ENCODE data around the gene TOX2.

TOX2 gene

DNA sequence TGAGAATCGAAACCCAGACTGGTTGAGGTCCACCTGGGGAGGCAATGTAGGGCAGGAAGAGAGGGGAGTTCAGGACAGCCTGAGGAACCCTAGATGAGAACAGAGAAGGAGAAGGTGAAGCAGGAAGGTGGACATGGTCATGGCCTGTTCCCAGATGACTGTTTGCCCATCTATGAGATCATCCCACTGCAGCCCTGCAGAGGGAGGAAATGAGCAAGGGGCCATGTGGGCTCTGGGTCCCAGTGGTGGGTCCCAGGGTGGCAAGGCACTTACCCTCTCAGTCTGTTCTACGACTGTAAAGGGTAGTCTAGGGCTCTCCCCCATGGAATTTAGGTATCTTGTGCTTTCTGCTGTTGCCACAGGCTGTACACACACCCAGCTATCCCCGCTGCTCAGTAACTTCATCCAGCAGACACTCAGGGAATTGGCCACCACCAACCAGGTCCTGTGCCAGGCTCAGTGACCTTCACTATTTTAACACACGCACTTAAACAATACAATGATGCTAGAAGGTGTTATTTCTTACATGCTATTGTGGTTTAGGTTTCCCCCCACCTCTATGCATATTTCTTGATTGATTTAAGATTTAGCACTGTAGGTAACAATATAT is 89.8 kb downstream of the TOX2 start:
- no peak for DNase-seq

DNA sequence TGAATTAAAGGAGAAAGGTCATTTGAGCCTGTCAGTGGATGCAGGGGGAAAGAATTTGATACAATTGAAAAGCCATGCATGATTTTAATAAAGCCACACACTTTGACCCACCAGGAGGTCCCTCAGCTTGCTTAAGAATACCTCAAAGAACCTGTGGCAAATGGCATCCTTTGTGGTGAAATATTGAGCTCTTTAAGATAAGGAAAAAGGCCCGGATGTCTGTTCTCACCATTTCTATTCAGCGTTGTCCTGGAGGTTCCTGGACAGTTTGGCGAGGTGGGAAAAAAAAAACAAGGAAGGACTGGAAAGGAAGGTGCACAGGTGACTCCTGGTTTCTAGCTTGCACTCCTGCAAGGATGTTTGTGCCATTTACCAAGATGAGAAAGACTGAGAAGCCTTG is 91.0 kb downstream of the TOX2 start:
- no peak for DNase-seq

DNA sequence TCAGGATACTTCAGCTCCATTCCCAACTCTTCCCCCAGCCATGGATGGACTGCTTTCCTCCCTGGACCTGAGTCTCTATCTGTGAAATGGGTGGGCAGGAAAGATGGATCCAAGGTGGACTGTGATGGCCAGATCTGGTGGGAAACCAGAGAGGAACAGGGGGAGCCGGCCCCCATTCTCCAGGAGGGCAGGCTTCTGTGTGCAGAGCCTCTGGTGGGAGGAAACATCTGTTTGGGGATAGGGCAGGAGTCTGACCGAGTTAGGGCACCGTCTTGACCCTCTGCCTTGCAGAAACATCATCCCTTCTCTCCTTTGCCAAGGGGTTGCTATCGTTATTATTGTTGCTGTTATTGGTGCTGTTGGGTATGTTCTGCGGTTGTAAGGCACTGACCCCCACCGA is 91.5 kb downstream of the TOX2 start:
- no peak for DNase-seq

DNA sequence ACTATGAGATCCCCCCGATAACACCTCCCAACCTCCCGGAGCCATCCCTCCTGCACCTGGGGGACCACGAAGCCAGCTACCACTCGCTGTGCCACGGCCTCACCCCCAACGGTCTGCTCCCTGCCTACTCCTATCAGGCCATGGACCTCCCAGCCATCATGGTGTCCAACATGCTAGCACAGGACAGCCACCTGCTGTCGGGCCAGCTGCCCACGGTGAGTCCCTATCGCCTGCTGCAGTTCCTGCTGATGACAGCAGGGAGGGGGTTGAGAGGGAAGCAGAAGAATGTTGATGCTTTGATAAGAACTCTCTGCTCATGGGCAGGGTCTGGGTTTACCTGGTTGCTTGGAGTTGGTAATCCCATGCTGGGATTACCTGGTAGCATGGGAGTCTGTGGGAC is 91.9 kb downstream of the TOX2 start:
- no peak for DNase-seq

DNA sequence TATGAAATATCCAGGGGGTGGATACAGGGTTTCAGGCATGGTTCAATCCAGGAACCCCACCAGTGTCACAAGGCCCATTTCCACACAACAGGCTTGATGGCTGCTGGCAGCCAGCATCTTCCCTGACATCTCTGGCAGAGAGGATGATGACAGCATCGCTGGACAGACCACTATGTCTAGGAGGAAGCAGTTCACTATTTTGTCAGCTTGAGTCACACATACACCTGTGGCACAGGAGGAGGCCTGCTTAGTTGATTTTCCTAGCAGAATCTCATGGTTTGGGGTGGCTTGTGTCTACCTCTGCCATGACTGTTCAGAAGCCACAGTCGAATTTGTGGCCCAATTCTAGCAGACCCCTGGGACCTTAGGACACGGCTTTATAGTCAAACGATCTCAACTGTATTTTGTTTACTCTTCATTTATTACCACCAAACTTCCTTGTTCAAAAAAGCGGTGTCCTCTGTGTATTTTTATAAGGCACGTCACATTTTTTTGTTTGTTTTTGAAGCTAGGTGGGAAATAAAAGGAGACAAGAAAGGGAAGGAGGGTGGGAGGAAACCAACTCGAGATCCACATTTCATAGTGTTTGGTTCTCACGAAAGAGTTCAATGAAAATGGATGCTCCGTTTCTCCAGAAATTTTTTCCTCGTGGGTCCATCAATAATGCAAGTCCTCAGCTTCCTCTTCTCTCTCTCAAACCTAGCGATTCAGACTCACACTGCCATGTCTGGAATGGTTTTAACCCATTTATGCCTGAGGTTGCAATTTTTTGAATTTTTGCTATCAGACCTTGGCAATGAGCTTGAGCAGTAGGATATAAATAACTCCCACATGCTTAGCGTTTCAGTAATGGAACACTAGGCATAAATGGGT is 94.4 kb downstream of the TOX2 start:
- DNase-seq: no peak

DNA sequence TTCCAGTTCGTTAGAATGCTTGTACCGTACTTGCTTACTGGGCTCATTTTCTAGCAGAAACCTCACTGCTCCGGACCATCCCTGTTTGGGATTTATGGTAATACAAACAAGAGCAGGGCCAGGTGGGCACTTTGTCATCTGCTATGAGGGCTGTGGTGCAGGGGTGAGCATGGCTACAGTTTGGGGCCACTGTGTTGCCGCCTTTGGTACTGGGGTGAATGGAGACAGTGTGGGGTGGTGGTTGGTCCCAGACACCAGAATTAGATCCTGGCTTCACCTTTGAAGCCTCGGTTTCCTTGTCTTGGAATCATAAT is 95.0 kb downstream of the TOX2 start:
- no peak for DNase-seq

DNA sequence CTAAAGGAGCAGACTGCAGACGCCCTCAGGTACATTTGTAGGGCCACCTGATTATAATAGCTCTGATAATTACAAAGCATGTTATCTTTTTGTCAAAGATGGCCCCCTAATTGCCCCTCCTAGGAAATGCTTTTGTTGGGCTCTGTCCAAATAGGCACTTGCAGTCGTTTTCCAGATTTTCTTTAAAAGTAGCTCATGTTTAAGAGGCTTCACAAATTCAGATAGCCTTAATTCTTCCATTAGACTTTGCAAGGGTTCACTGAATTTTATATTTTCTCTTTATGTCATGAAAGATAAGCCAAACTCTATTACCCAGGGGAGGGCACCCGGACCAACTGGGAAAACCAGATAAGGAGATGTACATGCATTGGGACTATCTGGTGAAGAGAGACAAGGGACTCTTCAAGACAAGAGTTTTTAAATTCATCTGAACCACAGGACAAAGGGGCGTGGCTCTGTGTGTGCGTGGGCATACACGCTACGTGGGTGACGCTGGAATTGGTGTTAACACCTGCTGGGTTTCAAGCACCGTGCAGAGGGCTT is 95.6 kb downstream of the TOX2 start:
- DNase-seq: no peak

DNA sequence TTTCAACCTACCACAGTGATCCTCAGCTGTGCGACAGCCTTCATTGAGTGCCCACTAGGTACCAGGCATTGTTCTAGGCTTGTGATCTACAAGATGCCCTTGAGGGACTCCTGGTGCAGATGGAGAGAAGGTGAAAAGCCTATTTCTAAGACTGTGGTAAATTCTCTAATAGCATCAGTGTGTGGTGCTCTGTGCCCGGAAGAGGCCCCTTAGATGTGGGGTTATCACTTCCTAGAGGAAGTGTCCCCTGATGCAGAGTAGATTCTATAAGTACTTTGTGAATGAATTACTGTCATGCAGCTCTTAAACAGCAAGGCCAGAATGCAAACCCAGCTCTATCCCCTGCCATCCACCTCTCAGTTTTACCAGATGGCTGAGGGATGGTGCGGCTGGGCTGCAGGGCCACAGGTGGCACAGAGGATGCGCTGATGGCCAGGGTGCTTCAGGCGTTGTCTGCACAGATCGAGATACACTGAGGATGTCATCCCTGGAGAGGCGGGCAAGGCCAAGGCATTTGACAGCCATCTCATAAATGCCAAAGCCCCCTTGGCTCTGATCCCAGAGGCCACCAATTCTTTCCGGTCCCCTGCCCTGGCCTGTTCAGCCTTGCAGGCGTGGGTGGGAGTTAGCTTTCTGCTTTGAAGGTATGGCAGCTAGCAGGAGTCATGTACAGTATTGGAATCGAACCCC is 96.7 kb downstream of the TOX2 start:
- no peak for DNase-seq

DNA sequence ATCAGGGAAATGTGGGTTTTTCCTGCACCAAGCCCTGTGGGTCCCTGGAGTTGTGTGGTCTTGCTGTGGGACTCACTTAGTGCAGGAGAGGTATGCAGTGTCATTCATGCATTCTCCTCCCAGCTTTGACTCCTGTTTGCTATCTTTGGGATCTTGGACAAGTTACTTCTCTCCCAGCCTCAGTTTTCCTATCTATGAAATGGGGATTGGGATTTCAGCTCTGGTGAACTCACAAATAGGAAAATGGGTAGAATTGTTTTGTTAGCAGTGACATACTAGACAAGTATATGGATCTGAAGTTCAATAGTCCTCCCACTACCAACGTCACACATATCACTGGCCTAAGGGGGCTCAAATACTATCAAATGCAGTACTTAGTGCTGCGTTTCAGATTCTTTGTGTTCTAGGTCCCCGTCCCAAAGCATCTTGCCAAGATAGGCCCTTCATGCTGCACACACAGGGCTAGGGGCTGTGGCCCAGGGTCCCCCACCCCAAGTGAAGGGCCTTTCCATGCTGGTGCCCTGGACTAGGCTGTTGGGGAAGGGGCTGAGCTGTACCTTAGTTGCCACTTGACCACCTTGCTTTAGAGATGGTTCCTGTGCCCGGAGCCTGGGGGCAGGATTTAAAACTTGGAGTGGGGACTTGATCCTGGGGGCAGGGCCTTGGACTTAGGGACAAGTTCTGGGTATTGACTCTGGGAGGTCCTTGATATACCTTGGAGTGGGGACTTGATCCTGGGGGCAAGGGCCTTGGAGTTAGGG is 98.0 kb downstream of the TOX2 start:
- DNase-seq: no peak

DNA sequence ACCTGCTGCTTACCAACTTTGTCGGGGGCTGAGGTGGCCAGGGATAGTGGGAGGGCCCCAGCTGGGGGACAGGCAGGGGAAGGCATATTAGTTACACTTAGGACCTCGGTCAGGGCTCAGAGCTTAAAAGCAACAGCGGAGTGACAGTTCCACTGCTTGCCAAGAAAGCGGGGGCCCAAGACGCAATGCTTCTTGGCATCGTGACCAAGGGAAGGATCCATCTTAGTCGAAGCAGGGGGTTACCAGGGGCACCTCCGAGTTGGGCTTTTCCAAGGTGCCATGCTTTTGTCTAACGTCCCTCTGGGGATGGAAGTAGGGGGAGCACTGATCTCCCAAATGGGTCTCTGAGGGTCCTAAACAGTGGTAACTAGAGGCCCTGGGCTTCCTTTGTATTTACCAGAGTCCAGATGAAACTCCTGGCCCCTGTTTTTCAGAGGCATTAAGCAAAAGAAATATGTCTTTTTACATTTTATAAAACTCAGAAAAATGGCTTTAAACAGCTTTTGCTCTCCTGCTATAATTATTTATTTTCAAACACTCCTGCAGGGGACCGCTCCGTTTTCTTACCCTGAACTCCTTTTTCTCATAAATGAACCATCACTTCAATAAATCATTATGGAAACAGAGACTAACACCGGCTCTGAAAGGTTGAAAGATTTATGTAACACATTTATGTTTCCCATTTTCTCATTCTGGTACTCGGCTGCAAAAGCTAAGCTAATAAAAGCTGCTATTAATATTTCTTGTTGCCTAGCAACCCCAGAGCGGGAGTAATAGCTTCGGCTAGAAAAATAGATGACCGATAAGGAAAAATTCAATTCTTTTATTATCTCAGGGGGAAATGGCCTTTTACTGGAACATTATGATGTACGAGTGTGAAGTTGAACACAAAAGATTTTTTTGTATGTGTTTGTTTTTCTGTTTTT is 100.4 kb downstream of the TOX2 start:
- no peak for DNase-seq

DNA sequence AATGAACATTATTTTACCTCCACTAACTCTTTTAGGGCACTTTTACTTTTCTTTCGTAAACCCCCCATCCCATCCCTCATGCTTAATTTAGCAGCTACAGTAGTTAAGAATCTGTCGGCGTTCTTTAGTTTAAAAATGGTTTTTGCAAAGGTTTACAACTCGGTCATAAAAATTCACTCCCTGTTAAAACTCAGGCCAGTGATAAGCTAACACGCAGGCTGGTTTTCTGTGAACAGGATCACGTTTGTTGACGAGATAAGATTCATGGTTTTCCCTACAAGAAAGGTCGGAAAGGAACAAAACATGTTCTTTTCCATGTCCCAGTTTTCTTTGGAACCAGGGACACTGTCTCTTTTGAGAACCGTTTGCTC is 101.1 kb downstream of the TOX2 start:
- DNase-seq: no peak

DNA sequence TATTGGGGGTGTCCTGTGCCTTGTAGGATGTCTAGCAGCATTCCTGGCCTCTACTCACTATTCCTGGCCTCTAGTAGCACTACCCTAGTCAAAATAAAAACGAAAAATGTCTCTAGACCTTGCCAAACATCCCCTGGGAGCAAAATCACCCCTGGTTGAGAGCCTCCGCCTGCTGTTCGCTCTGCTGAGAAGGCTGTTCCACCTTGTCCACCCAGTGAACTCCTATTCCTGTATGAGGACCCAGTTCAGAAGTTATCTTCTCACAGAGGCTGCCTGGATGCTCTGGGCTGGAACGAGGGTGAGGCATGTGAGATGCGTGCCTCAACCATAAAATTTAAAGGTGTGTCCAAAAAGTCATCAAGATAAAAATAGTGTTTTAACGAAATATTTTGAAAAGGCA is 101.9 kb downstream of the TOX2 start:
- DNase-seq: no peak

DNA sequence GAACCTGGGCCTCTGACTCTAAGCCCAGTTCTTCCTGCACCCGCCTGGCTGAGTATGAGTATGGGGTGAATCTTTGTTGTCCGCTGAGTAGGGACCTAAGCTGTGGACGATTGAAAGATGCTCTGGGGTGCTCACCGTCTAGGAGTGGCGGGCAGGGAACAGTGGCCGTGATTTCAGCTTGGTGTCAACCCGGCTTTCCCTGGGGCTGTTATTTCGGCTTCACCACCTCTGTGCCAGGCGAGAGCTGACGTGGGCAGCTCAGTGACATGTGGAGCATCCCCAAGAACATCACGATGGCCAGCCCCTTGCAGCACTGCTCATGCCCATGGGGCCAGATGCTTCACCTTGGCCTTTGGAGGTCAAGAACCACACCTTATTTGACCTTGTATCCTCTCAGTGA is 102.6 kb downstream of the TOX2 start:
- no peak for DNase-seq

DNA sequence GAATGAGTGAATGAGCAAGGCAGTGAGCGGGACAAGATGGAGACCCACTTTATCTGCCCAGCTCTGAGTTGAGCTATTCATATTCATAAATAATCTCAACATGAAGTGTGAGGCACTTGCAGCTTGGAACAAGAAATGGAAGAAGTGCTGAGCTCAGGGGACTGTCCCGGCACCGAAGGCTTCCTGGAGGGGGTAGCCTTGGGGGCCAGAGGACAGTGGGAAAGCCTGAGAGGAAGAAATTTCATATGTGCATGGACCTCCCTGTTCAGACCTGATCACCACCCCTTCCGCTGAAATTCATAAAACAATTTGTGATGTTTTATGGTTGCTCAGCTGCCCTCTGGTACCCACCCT is 103.2 kb downstream of the TOX2 start:
- DNase-seq: no peak

DNA sequence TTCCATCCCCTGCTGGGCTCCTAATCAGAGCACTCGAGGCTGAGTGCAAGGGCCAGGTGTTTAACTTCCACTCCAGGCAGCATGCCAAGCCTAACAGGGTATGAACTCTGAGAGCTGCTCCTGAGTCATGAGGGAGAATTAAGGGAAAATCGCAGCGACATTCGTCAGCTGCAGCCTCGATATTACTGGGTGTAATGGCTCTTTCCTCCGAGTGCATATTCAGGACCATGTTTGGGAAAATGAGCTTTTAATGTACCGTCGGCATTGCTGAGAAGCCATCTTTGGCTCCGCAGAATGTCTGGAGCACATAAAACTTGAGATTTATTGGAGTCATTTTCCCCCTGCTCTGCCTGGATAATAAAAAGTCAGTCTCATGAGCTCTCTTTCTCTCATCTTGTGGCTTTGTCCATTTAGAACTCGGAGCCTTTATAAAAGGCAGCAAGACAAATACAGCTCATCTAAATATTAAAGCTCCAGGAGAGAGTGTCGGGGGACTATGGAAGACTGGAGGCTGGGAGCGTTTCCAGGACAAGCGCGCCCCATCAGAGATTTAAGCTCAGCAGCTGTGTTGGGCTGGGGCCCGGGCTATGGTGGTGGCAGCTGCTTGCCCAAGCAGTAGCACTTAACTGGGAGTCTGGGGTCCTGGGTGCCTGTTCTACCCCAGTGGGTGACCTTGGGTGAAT is 103.7 kb downstream of the TOX2 start:
- DNase-seq: no peak

DNA sequence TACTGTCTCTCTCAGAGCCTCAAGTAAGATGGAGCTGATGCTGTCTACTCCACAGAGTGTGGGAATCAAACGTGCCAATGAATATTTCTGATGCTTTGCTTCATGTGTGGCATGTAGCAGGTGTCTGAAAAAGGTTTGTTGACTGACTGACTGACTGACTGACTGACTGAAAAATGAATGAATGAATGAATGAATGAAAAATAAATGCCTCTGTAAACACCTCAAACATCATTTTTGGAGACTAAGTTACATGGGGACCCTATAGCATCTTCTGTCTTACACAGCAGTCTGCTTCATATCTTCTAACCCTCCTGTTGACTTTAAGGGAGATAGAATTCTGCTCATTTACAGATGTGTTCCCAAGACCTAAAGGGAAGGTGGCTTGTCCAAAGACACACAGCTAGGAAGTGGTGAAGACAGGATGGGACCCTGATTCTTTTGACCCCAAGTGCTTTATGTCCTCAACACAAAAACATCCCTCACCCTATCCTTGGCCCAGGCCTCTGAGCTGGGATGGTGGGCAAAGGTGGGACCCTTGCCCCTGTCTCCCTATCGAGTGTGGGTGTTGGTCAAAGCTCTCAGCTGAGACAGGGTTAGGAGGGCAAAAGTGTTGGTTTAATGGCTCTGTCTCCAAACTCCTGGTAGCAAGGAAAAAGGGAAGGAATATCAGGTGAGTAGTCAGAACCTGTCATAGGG is 104.4 kb downstream of the TOX2 start:
- no peak for DNase-seq

DNA sequence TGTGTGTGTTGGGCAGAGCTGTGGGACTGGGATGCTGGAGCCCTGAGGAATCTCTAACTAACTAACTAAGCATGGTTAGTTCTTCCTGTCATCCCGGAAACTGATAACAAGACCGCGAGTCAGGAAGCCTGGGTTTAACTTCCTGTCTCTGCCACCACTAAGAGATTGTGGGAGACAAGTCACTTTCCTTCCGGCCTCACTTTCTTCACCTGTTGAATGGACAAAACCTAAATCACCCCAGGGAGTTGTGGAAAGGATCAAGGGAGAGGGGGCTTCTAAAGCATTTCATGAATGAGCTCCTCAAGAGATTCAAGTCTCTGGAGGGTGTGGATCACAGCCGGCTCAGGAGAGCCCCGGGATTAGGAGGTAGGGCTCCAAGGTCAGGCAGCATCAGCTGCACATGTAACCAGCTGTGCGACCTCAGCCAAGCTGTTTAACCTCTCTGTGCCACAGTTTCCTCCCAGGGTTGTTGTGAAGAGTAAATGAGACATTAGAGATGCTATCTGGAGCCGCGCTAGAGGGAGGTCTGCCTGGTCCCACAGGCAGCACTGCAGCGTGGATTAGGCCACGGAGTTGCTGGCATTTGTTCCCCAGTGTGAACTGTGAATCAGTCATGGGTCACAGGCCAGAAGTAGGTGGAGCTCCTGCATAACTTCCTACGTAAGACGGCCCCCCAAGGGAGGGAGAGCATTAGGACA is 105.1 kb downstream of the TOX2 start:
- no peak for DNase-seq

DNA sequence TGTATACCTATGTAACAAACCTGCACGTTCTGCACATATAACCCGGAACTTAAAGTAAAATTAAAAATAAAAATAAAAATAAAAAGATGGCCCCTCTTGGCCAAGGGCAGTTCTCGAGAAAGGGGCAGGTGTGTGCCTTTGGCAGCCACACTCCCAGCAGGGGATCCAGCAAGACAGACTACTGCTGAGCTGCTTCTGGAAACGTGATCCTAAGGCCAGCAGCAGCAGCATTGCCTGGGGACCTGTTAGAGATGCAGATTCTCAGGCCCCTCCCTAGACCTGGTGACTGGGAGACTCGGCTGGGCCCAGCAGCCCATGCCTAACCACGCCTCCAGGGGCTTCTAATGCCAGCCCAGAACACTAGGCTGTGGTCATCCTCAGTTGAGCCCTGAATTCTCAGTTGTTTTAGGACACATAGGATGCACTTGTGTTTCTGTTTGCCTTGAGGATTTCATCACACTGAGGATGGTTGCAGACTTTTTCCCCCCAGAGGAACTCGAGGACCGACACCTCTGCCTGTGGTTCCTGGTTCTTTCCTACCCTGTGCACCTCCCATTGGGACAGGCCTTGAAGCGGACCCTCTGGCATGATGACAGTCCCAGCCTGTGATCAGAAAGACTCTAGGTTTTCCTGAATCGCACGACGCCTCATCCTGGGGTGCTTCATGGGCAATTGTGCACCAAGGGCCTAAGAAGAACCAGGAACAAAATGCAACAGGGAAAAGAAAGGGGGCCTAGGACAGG is 105.9 kb downstream of the TOX2 start:
- DNase-seq: no peak

DNA sequence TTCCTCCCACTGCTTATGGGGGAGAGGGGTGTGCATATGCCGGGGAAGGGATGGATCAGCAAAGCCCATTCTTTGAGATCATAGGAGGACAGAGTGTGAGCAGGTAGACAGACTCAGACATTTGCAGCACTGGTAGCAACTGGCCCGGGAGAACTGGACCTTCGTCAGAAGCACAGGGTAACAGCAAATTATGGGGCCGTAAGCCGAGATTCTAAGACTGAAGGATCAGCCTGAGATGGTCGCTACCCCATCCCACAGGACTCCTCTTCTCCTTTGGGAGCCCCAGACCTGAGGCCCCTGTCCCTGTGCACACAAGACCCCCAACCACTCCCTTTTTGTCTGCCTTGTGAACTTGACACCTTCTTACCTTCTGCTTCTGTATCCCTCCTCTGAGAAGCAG is 106.5 kb downstream of the TOX2 start:
- DNase-seq: no peak

DNA sequence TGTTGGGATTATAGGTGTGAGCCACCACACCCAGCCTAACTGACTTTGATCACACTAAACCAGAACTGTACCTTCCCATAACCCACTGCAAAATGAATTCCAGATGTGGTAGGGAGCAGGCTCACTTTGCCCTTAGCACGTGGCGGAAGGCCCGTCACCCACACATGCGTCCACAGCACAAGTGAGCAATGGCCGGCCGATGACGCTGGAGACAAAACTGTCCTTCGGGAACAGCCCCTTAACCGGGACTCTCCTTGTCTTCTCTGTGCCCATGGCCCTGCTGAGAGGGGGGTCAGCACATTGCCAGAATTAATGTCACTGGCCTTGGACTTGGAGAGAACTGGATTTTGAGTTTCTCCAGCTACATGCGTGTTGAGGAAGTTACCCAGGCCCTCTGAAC is 107.2 kb downstream of the TOX2 start:
- DNase-seq: no peak

Measured in activated T-cell treated with anti-CD3 and anti-CD28 coated beads, Interleukin-2, amount 50 U/mL, for 1 hour (primary cell).